Spleen (tissue), 11 donors: ENCODE results near the gene DENND6B. TPM values are rescaled to one million over a fixed set of nuclear protein-coding genes. Genes with fewer than 3 reads are reported as not detected.

Experiments
- DNase-seq: peaks from one replicate; pipeline ENCODE4 v3.0.0-alpha.2; 2020
- H3K27ac ChIP-seq, 8 donors: fragments of 200-600 bp; sonication (generic) in 7 of 8; 1 replicate in 4 of 8; 2 replicates in 4 of 8; pipeline versions ENCODE4 v1.5.0 to v1.8.0; 2016 to 2021; ENCODE audit warnings: inconsistent platforms in 4 of 8, mild to moderate bottlenecking in 4 of 8, moderate library complexity in 1 of 8
- H3K27me3 ChIP-seq, 7 donors: fragments of 200-600 bp; sonication (generic) in 6 of 7; replicated peaks in 1 of 7; 1 replicate in 4 of 7; 2 replicates in 3 of 7; pipeline versions ENCODE4 v1.5.0 to v1.8.0; 2016 to 2021; ENCODE audit warnings: inconsistent platforms in 3 of 7, mild to moderate bottlenecking in 1 of 7
- H3K36me3 ChIP-seq, 6 donors: fragments of 200-600 bp; sonication (generic) in 5 of 6; 1 replicate in 4 of 6; 2 replicates in 2 of 6; pipeline versions ENCODE4 v1.5.0 to v1.8.0; 2016 to 2021; ENCODE audit warnings: inconsistent platforms in 2 of 6
- H3K4me1 ChIP-seq, 6 donors: fragments of 200-600 bp; sonication (generic) in 5 of 6; 1 replicate in 3 of 6; 2 replicates in 3 of 6; pipeline versions ENCODE4 v1.5.0 to v1.8.0; 2016 to 2021; ENCODE audit warnings: inconsistent platforms in 3 of 6
- H3K4me3 ChIP-seq, 8 donors: fragments of 200-600 bp; sonication (generic) in 7 of 8; 1 replicate in 4 of 8; 2 replicates in 4 of 8; pipeline versions ENCODE4 v1.5.0 to v1.8.0; 2016 to 2021; ENCODE audit warnings: inconsistent platforms in 4 of 8, mild to moderate bottlenecking in 4 of 8, moderate library complexity in 2 of 8
- H3K9me3 ChIP-seq, 8 donors: fragments of 200-600 bp; sonication (generic) in 7 of 8; 1 replicate in 4 of 8; 2 replicates in 4 of 8; pipeline versions ENCODE4 v1.5.0 to v1.8.0; 2016 to 2021; ENCODE audit warnings: inconsistent platforms in 4 of 8
- CTCF ChIP-seq, 11 experiments: fragments of 200-600 bp in 7 of 11; fragments of 450-650 bp in 4 of 11; sonication (generic) in 4 of 11; IDR thresholded peaks in 8 of 11; conservative IDR thresholded peaks in 3 of 11; 1 replicate in 7 of 11; 2 replicates in 4 of 11; pipeline versions ENCODE4 v1.4.0 to v1.8.0; 2016 to 2021; ENCODE audit warnings: antibody characterized with exemption in 11 of 11, inconsistent platforms in 4 of 11, mild to moderate bottlenecking in 1 of 11
- POLR2A ChIP-seq, 3 donors: fragments of 450-650 bp; IDR thresholded peaks; one replicate each; pipeline ENCODE4 v1.5.1; 2017; ENCODE audit warnings: antibody characterized with exemption in 3 of 3, mild to moderate bottlenecking in 1 of 3
- POLR2AphosphoS5 ChIP-seq, 3 donors: sonication (generic); formaldehyde crosslinking; IDR thresholded peaks; one replicate each; pipeline ENCODE4 v1.5.1; 2017; ENCODE audit warnings: antibody characterized with exemption in 3 of 3
- WGBS, 5 donors: extraction: QIAGEN DNeasy Blood & Tissue Kit in 3 of 5; methylation state at CpG; one replicate each; pipeline versions ENCODE4 v1.1.5 to v1.1.7; 2013 to 2018; 5-methylcytosine and 5-hydroxymethylcytosine counted together
- intact Hi-C: fragments of 100-400 bp; cut with DNase I; formaldehyde crosslinking; loops from one replicate; pipeline ENCODE4 v1.15.0; 2023; ENCODE audit warnings: low total_unique reads
- polyA plus RNA-seq, 3 donors: library from polyadenylated mRNA; stranded (reverse); fragments of 200-250 nt; gene quantifications; one replicate each; pipeline ENCODE4 v1.2.1, GENCODE V29; 2013
- total RNA-seq, 7 donors: library from RNA; depleted of rRNA in 3 of 7; stranded (reverse); fragments of >200 nt in 3 of 7; fragmentation: NEBNext Ultra II Directional in 4 of 7; extraction: Animal tissue kit (Norgen Biotek cat#: 25700) in 4 of 7; gene quantifications; one replicate each; pipeline versions ENCODE4 v1.1.0 to v1.2.1, GENCODE V29; 2016 to 2021
- donor health status: healthy with polysubstance abuse.
- donor health status: DM: no; HTN: no; CAD: no; lungs with moderate emphysema.
- donor health status: DM: no; HTN: no; CAD: no.
- donor health status: Bipolar disorder and iron deficiency.
- donor health status: healthy.
- donor health status: DM: no; HTN: no; CAD: no.
- donor health status: DM: yes; HTN: yes; CAD: no.

DENND6B gene
- total and polyA plus RNA-seq, 10 donors = 4.5 to 10.4 (median 6.3) TPM

- WGBS, 5 donors = 43 to 67% (median 59%) methylated on average over 1 to 7 of the region's 7 CpGs
- TF ChIP-seq POLR2A (IDR thresholded peaks at IDR 0.05) (no peak), POLR2AphosphoS5 (IDR thresholded peaks at IDR 0.05) (no peak), CTCF (IDR thresholded peaks at IDR 0.05 in 8 of 11, conservative IDR thresholded peaks at IDR 0.05 in 3 of 11) (no peak)
- peaks cover 0 to 14% (median 0%) of the 10 kb centered on the region in 6 donors for H3K36me3 ChIP-seq
- no peaks in the 10 kb centered on the region for H3K9me3 ChIP-seq
- peak overlapping the region; percentile 63 to 94 (median 88) for H3K27ac ChIP-seq
- peaks cover 0 to 37% (median 3%) of the 10 kb centered on the region in 7 donors for H3K27me3 ChIP-seq
- intact Hi-C loops = no loop called here
- peaks cover 49 to 93% (median 84%) of the 10 kb centered on the region in 6 donors for H3K4me1 ChIP-seq
- no peak overlapping the region for H3K4me3 ChIP-seq
- no peak for DNase-seq
Observed at GRCh38 chr22:50309601-50309991, 17.2 kb downstream of the DENND6B start.

- intact Hi-C loops = no loop called here
- peaks cover 51 to 93% (median 84%) of the 10 kb centered on the region in 6 donors for H3K4me1 ChIP-seq
Observed at GRCh38 chr22:50308986-50309600, 17.7 kb downstream of the DENND6B start.

GRCh38 chr22:50308597-50308935, 18.2 kb downstream of the DENND6B start:
- Histone ChIP-seq H3K27me3 (peaks cover 0 to 47% (median 3%) of the 10 kb centered on the region in 7 donors), H3K9me3 (no peaks in the 10 kb centered on the region), H3K36me3 (peaks cover 0 to 19% (median 0%) of the 10 kb centered on the region in 6 donors), H3K4me3 (peak overlapping the region in 6 of 8 donors; percentile 22 to 91 (median 30)), H3K27ac (peak overlapping the region; percentile 66 to 94 (median 88)), H3K4me1 (peaks cover 51 to 93% (median 84%) of the 10 kb centered on the region in 6 donors)
- peak; percentile 94 for DNase-seq
- 15 to 36% (median 20%) methylated on average over 6 to 7 of the region's 7 CpGs for WGBS, 5 donors
- TF ChIP-seq CTCF (IDR thresholded peaks at IDR 0.05 in 8 of 11, conservative IDR thresholded peaks at IDR 0.05 in 3 of 11) (no peak), POLR2AphosphoS5 (IDR thresholded peaks at IDR 0.05) (peak; percentile 75 to 84 (median 83)), POLR2A (IDR thresholded peaks at IDR 0.05) (no peak)
- intact Hi-C loops = no loop called here

More at GRCh38 chr22:50308986-50309600, 17.7 kb downstream of the DENND6B start:
- Histone ChIP-seq H3K4me3 (peak overlapping the region in 1 of 8 donors; percentile 91), H3K9me3 (no peaks in the 10 kb centered on the region), H3K27ac (peak overlapping the region; percentile 63 to 94 (median 88)), H3K36me3 (peaks cover 0 to 14% (median 0%) of the 10 kb centered on the region in 6 donors), H3K27me3 (peaks cover 0 to 42% (median 3%) of the 10 kb centered on the region in 7 donors)
- 35 to 44% (median 40%) methylated on average over 8 to 9 of the region's 9 CpGs for WGBS, 5 donors
- TF ChIP-seq POLR2AphosphoS5 (IDR thresholded peaks at IDR 0.05) (peak in 2 of 3 donors; percentile 76 to 77), CTCF (IDR thresholded peaks at IDR 0.05 in 8 of 11, conservative IDR thresholded peaks at IDR 0.05 in 3 of 11) (no peak), POLR2A (IDR thresholded peaks at IDR 0.05) (no peak)
- no peak for DNase-seq

- Histone ChIP-seq H3K27me3 (peaks cover 0 to 48% (median 3%) of the 10 kb centered on the region in 7 donors), H3K4me1 (peaks cover 53 to 93% (median 84%) of the 10 kb centered on the region in 6 donors), H3K4me3 (peak overlapping the region in 7 of 8 donors; percentile 19 to 91 (median 27)), H3K9me3 (no peaks in the 10 kb centered on the region), H3K27ac (peak overlapping the region; percentile 66 to 94 (median 88)), H3K36me3 (peaks cover 0 to 24% (median 0%) of the 10 kb centered on the region in 6 donors)
- 14 to 29% (median 22%) methylated on average over 6 to 19 of the region's 19 CpGs for WGBS, 5 donors
- no peak for DNase-seq
- intact Hi-C loops = no loop called here
- TF ChIP-seq POLR2AphosphoS5 (IDR thresholded peaks at IDR 0.05) = no peak
- no peak for TF ChIP-seq CTCF (IDR thresholded peaks at IDR 0.05 in 8 of 11, conservative IDR thresholded peaks at IDR 0.05 in 3 of 11)
- TF ChIP-seq POLR2A (IDR thresholded peaks at IDR 0.05) = no peak
Observed at GRCh38 chr22:50307890-50308596, 18.8 kb downstream of the DENND6B start.
